ENCODE data around the gene RUBCN.

The RUBCN gene

DNA sequence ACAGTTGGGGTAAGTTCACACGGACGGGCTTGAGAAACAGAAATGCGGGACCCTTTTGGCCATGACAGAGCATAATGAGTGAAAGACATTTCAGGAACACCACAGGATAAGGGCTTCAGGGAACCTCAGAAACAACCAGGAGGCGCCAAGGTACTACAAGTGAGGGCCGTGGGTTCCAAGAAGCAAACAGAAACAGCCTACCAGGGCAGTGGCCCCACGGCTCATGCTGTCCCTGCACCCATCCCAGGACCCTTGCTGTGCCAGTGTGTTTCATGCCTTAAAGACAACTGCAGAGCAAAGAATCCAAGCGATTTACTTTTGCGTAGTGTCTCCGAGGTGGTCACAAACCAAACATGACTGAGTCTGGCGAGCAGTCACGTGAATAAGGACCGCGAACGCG, 54.0 kb downstream of the RUBCN start (continued):
- TF ChIP-seq, protein P1, sequence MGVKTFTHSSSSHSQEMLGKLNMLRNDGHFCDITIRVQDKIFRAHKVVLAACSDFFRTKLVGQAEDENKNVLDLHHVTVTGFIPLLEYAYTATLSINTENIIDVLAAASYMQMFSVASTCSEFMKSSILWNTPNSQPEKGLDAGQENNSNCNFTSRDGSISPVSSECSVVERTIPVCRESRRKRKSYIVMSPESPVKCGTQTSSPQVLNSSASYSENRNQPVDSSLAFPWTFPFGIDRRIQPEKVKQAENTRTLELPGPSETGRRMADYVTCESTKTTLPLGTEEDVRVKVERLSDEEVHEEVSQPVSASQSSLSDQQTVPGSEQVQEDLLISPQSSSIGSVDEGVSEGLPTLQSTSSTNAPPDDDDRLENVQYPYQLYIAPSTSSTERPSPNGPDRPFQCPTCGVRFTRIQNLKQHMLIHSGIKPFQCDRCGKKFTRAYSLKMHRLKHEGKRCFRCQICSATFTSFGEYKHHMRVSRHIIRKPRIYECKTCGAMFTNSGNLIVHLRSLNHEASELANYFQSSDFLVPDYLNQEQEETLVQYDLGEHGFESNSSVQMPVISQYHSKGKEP (tag by site-specific recombination; IDR thresholded peaks at IDR 0.05) = no peak
- TF ChIP-seq ZNF114 (tag by site-specific recombination; IDR thresholded peaks at IDR 0.05) (no peak), ZNF707 (tag by site-specific recombination; IDR thresholded peaks at IDR 0.05) (no peak), ZNF416 (tag by site-specific recombination; IDR thresholded peaks at IDR 0.05) (no peak), ZNF214 (tag by site-specific recombination; IDR thresholded peaks at IDR 0.05; ENCODE audit: borderline replicate concordance) (no peak), ZNF211 (tag by site-specific recombination; IDR thresholded peaks at IDR 0.05; ENCODE audit: low read depth) (no peak), ZNF223 (tag by site-specific recombination; IDR thresholded peaks at IDR 0.05) (no peak), ZNF558 (tag by site-specific recombination; IDR thresholded peaks at IDR 0.05) (no peak)

DNA sequence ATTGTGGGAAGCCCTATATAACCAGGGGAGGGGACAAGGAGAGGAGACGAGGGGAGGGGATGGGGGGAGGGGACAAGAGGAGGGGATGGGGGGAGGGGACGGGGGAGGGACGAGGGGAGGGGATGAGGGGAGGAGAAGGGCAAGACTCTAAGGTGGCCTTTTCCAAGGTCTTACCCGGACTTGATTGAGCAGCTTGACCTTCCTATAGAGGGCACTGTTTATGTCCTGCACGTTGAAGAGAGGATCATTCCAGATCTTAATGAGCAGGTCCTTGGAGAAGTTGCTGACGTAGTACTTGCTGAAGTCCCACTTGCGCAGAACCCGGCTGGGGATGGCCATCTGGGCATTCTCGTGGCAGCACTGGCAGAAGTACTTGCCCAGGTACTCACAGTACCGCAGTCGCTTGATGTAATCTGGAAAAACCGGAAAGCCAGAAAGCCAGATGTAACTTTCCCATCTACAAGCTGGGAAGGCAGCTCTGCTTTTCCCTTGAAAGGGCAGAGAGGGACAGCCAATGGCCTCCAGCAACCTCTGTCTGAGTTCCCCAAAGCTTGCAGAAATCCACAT, 55.7 kb downstream of the RUBCN start:
- no peak for TF ChIP-seq ZNF621 (tag by site-specific recombination; IDR thresholded peaks at IDR 0.05)
- no peak for TF ChIP-seq ZSCAN16 (tag by site-specific recombination; IDR thresholded peaks at IDR 0.05)
- TF ChIP-seq, protein P2, sequence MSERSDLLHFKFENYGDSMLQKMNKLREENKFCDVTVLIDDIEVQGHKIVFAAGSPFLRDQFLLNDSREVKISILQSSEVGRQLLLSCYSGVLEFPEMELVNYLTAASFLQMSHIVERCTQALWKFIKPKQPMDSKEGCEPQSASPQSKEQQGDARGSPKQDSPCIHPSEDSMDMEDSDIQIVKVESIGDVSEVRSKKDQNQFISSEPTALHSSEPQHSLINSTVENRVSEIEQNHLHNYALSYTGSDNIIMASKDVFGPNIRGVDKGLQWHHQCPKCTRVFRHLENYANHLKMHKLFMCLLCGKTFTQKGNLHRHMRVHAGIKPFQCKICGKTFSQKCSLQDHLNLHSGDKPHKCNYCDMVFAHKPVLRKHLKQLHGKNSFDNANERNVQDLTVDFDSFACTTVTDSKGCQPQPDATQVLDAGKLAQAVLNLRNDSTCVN (tag by site-specific recombination; optimal IDR thresholded peaks at IDR 0.05) = no peak
- no peak for TF ChIP-seq ZNF558 (tag by site-specific recombination; IDR thresholded peaks at IDR 0.05)
- no peak for TF ChIP-seq ZNF391 (tag by site-specific recombination; IDR thresholded peaks at IDR 0.05; ENCODE audit: borderline replicate concordance, low read depth)
- TF ChIP-seq ZNF548 (tag by site-specific recombination; IDR thresholded peaks at IDR 0.05) = no peak
- no peak for TF ChIP-seq EGR2 (tag by site-specific recombination; IDR thresholded peaks at IDR 0.05; ENCODE audit: low read depth)
- no peak for TF ChIP-seq ZNF335 (tag by site-specific recombination; conservative IDR thresholded peaks at IDR 0.05)
- TF ChIP-seq ZNF121 (tag by site-specific recombination; IDR thresholded peaks at IDR 0.05) = no peak
- Histone ChIP-seq H3K4me3 (ENCODE audit: low read depth, low read length) (no peak overlapping the region), H3K27ac (ENCODE audit: extremely low read depth, low read depth, low read length) (no peak overlapping the region), H3K9me3 (ENCODE audit: control insufficient read depth, insufficient read depth, low read depth, low read length) (no peaks in the 10 kb centered on the region), H3K4me1 (ENCODE audit: control insufficient read depth, insufficient read depth, low read length) (no peaks in the 10 kb centered on the region), H3K36me3 (ENCODE audit: control insufficient read depth in 2 of 2, insufficient read depth in 1 of 2, low read length in 2 of 2) (peaks cover 0 to 61% of the 10 kb centered on the region in 2 experiments; a peak in 1 of 3 replicates)
- POLR2A ChIA-PET = no interaction called here
- CTCF ChIA-PET = interaction anchor here (1.3 kb wide), 1 partner anchor 10 kb away, joined by 3 read pairs; no protein-coding TSS in a partner anchor

DNA sequence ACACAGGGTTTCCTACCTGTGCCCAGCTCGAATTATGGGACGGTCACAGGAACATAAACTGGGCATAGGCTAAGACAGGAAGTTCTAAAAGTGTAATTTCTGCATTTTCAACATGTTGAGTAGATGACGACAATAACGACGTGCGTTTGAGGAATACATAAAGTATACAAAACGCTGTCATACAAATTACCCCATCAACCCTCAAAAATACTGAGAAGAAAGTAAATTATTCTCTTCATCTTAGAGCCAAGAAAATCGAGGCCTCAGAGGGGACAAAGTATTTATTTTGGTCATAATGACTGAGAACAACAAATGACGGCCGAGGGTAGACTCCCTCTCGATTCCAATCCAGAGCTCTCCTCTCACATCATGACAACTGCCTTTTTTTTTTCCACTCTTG, 60.8 kb downstream of the RUBCN start:
- H3K9me3 ChIP-seq (ENCODE audit: control insufficient read depth, insufficient read depth, low read depth, low read length) = no peaks in the 10 kb centered on the region
- no peaks in the 10 kb centered on the region for H3K4me1 ChIP-seq (ENCODE audit: control insufficient read depth, insufficient read depth, low read length)
- peaks cover 0 to 58% of the 10 kb centered on the region in 2 experiments; a peak in 1 of 3 replicates for H3K36me3 ChIP-seq (ENCODE audit: control insufficient read depth in 2 of 2, insufficient read depth in 1 of 2, low read length in 2 of 2)
- ChIA-PET CTCF (interaction anchor here (0.6 kb wide), 1 partner anchor 9 kb away, joined by 3 read pairs; no protein-coding TSS in a partner anchor), POLR2A (interaction anchor here (0.6 kb wide), 1 partner anchor 64 kb away, joined by 3 read pairs; no protein-coding TSS in a partner anchor)
- TF ChIP-seq ZNF785 (tag by site-specific recombination; IDR thresholded peaks at IDR 0.05) (no peak), ZNF501 (tag by site-specific recombination; IDR thresholded peaks at IDR 0.05) (no peak), ZBTB48 (tag by site-specific recombination; IDR thresholded peaks at IDR 0.05) (no peak), ZNF10 (tag by site-specific recombination; IDR thresholded peaks at IDR 0.05) (no peak)
- TF ChIP-seq, protein P3, sequence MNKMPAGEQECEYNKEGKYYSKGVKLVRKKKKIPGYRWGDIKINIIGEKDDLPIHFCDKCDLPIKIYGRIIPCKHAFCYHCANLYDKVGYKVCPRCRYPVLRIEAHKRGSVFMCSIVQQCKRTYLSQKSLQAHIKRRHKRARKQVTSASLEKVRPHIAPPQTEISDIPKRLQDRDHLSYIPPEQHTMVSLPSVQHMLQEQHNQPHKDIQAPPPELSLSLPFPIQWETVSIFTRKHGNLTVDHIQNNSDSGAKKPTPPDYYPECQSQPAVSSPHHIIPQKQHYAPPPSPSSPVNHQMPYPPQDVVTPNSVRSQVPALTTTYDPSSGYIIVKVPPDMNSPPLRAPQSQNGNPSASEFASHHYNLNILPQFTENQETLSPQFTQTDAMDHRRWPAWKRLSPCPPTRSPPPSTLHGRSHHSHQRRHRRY (tag by site-specific recombination; IDR thresholded peaks at IDR 0.05) = no peak
- no peak overlapping the region for H3K27ac ChIP-seq (ENCODE audit: extremely low read depth, low read depth, low read length)
- H3K4me3 ChIP-seq (ENCODE audit: low read depth, low read length) = no peak overlapping the region
